ENCODE measurements around the gene ACOD1.

DNA sequence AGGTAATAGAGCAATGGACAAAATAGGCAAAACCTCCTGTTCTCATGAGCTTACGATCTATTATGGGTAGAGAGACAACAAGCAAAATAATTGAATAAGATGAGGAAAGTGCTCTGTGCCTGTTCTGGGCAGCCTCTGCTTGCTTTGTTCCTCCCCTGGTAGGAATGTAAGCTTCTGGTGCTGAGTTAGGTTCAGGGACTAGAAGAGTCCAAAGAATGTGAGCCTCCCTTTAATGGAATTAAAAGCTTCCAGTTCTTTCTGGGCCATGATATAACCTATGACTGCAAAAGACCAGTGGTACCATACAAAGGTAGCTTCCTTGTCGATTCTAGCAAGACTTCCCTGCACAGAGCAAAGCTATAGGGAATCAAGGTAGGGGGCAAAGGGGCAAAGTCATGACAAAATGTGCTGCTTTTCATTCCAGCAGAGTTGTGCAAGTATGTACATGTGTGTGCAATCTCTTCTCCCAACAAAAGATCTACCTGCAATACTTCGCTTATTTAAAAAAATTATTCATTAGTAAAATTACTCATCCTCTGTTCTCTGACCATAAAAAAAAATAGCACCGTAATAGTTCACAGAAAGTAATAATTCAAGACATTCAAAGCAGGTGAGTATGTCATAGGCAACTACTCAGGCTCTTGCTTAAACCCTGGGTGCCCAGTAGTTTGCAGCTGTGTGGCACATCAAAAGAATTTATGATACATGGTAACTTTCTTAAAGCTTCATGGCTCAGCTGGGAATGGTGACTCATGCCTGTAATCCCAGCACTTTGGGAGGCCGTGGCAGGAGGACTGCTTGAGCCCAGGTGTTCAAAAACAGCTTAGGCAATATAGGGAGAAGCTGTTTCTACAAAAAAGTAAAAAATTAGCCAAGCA is 21.4 kb downstream of the ACOD1 start:
- TF ChIP-seq POLR2A (IDR thresholded peaks at IDR 0.05): no peak
- TF ChIP-seq, protein P1, sequence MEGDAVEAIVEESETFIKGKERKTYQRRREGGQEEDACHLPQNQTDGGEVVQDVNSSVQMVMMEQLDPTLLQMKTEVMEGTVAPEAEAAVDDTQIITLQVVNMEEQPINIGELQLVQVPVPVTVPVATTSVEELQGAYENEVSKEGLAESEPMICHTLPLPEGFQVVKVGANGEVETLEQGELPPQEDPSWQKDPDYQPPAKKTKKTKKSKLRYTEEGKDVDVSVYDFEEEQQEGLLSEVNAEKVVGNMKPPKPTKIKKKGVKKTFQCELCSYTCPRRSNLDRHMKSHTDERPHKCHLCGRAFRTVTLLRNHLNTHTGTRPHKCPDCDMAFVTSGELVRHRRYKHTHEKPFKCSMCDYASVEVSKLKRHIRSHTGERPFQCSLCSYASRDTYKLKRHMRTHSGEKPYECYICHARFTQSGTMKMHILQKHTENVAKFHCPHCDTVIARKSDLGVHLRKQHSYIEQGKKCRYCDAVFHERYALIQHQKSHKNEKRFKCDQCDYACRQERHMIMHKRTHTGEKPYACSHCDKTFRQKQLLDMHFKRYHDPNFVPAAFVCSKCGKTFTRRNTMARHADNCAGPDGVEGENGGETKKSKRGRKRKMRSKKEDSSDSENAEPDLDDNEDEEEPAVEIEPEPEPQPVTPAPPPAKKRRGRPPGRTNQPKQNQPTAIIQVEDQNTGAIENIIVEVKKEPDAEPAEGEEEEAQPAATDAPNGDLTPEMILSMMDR (IDR thresholded peaks at IDR 0.05): no peak
- no peak for TF ChIP-seq EP300 (IDR thresholded peaks at IDR 0.05)
